NCI-H187 (cell line): Measurements from ENCODE around the gene BLOC1S6.

Experiments used
- DNase-seq, 2 experiments: peaks; one replicate each; lab custom pipeline; 2025; lab: John Stamatoyannopoulos, UW

The BLOC1S6 gene, protein sequence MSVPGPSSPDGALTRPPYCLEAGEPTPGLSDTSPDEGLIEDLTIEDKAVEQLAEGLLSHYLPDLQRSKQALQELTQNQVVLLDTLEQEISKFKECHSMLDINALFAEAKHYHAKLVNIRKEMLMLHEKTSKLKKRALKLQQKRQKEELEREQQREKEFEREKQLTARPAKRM

DNA sequence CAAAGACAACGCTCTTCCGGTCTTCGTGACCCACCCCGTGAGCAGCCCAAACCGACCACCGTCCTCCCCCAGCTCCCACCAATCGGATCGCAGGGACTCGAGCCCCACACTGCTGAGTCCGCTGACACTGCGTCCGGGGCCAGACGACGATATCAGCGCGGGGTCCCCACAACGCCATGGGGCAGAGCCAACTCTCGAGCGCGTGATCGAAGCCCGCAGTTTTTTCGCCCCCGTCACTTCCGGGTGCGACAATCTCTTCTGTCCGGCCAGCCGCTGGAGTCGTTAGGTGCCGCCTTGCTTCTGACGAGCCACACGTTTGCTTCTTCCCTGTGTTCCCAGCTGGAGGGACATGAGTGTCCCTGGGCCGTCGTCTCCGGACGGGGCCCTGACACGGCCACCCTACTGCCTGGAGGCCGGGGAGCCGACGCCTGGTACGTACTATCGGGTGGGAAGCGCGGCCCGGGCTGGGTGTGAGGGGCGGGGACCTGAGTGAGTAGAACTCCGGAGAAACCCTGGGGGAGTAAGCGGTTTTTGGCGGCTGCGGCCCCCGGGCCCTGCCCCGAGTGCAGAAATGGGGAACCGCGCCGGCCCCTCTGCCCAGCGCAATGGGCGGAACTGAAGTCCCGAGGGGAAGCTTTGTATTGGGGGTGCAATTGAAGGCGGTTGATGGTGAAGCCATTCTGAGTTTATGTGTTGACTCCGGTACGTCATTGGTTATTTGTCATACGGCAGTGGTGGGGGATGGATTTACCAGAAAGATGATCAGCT lies at the start of gene BLOC1S6:
BLOC1S6 (plus strand) TSS at position 285 of the 768 bp plus-strand sequence; CDS start at position 350, 65 bp downstream.
- DNase-seq: peak; percentile 35 to 81

GRCh38 chr15:45539680-45540079 lies 47.5 kb upstream of the BLOC1S6 start:
- DNase-seq: no peak

GRCh38 chr15:45540531-45540930 lies 46.6 kb upstream of the BLOC1S6 start:
- DNase-seq: no peak

GRCh38 chr15:45543051-45543450 lies 44.1 kb upstream of the BLOC1S6 start:
- no peak for DNase-seq

GRCh38 chr15:45544266-45545023 lies 42.7 kb upstream of the BLOC1S6 start:
- DNase-seq: no peak

DNA sequence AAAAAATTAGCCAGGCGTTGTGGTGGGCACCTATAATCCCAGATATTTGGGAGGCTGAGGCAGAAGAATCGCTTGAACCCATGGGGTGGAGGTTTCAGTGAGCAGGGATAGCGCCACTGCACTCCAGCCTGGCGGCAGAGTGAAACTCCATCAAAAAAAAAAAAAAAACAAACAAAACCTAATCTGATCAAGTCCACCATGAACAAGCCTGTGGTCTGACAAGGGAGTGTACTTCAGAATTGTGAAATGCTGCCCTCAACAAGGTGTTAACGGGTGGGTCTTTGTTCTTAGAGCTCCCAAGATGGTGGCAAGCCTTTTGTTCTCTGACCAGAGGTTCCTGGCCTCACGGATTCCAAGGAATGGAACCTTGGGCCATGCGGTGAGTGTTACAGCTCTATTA lies 40.4 kb upstream of the BLOC1S6 start:
- DNase-seq: no peak

GRCh38 chr15:45548753-45549520 lies 38.2 kb upstream of the BLOC1S6 start:
- DNase-seq: no peak

- no peak for DNase-seq
Observed at GRCh38 chr15:45549541-45550220, 37.5 kb upstream of the BLOC1S6 start.

GRCh38 chr15:45550436-45550835 lies 36.7 kb upstream of the BLOC1S6 start:
- DNase-seq: no peak

GRCh38 chr15:45551676-45552075 lies 35.5 kb upstream of the BLOC1S6 start:
- no peak for DNase-seq

DNA sequence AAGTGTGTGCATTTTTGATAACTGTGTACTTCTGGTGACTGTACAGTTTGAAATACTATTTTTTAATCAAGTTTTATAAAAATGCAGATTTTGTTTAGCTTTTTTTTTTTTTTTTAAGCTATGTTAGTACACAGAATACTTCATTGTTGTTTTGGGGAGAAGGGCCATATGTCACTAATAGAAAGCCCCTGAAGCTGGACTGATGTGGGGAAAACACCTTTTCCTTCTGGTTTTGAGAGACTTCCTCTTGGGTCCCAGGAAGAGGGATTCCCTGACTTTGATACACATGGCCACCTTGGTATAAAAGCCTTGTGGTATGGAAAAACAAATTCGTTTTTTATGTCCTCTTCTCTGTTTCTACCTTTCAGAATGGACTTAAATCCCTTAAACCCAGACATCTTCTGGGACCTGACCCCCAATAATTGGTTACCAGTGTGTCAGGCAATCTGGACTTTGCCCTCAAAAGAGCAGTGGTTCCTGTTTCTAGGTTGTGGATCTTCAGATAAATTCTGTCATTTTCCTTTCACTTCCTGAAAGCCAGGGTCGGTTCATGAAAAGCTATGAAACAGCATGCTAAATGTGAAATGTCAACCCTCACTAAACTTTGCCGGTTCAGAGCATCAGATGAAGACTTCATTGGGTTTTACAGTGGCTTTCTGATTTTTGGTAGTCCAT lies 31.1 kb upstream of the BLOC1S6 start:
- no peak for DNase-seq

DNA sequence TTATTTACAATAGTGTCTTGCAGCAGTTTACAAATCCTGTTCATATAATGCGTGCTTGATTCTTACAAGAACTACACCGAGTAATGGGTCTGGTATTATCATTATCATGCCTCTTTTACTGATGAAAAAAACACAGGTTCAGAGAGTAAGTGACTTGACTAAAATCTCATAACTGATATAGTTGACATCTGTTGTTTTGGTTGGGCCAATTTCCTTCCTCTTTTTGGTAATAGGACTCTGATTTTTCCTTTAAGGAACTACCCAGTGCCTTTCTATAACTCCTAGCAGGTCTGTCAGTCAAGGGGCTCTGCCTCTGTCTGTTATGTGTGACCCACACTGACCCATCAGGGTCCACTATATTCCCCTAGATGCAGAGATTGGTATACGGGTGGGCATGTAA lies 14.6 kb upstream of the BLOC1S6 start:
- no peak for DNase-seq

DNA sequence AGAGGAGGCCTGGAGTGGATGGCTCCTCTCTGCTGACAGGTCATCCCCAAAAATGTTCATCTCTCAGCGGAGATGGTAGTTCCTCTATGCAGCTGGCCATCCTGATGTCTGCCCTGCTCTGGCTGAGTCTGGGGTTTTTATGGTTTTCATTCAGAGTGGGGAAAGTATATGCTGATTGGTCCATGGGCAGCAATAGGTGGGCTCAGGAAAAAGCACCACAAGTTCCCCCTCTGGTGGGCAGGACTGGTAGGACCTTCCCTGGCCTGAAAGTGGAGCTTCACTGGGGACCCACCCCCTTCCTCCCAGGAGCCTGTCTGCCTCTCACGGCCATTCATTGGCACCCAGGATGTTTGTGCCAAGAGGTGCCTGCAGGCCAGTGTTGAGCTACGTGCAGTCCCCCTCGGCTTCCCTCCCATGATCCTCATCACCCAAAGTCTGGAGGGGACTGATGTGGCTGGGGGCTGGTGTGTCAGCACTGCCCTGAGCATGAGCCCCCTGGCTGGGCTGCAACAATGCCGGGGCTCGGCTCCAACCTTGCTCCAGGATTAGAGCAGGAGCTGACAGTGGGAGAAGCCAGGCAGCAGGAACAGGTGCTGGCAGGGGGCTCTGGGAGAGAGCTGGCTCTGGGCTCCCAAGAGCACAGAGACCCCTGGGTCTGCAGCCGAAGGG lies 13.1 kb upstream of the BLOC1S6 start:
- no peak for DNase-seq

DNA sequence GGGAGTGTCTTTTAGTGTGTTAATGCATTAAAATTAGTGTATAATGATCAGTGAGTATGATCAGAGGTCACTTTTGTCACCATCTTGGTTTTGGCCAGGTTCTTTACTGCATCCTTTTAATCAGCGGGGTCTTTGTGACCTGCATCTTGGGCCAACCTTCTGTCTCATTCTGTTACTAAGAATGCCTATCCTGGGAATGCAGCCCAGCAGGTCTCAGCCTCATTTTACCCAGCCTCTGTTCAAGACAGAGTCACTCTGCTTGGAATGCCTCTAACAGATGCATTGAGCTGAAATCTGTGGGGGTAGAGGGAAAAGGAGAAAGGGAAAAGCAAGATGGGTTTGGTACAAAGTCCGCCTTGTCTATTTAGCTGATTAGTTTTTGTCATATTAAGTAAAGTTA lies 5.3 kb upstream of the BLOC1S6 start:
- no peak for DNase-seq

DNA sequence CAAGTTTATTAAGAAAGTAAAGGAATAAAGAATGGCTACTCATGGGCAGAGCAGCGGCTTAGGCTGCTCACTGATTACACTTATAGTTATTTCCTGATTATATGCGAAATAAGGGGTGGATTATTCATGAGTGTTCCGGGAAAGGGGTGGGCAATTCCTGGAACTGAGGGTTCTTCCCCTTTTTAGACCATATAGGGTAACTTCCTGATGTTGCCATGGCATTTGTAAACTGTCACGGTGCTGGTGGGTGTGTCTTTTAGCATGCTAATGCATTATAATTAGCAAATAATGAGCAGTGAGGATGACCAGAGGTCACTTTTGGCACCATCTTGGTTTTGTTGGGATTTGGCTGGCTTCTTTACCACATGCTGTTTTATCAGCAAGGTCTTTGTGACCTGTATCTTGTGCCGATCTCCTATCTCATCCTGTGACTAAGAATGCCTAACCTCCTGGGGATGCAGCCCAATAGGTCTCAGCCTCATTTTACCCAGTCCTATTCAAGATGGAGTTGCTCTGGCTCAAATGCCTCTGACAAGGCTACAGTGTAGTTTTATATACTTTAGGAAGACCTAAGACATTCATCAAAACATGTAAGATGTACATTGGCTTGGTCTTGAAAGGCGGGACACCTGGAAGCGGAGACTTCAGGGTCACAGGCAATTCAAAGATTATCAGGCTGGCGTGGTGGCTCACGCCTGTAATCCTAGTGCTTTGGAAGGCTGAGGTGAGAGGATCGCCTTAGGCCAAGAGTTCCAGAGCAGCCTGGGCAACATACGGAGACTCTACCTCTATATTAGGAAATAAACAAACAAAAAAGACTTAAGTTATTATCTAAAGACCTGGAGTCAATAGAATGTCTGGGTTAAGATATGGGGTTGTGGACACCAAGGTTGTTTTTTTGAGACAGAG lies 3.2 kb upstream of the BLOC1S6 start:
- DNase-seq: no peak

GRCh38 chr15:45585069-45585791 lies 1.9 kb upstream of the BLOC1S6 start:
- no peak for DNase-seq

- DNase-seq: no peak
Observed at GRCh38 chr15:45586125-45586524, 1.1 kb upstream of the BLOC1S6 start.

- DNase-seq: no peak
Observed at GRCh38 chr15:45586601-45587094, 531 bp upstream of the BLOC1S6 start.

GRCh38 chr15:45587863-45588170 lies 638 bp downstream of the BLOC1S6 start:
- no peak for DNase-seq
